ENCODE data around the gene ZDHHC4.
"Not testable (repeated sequence)": the region's sequence is repeated elsewhere in the genome, so short reads cannot be mapped to it uniquely, and the experiment has no call there.

ZDHHC4 gene

DNA sequence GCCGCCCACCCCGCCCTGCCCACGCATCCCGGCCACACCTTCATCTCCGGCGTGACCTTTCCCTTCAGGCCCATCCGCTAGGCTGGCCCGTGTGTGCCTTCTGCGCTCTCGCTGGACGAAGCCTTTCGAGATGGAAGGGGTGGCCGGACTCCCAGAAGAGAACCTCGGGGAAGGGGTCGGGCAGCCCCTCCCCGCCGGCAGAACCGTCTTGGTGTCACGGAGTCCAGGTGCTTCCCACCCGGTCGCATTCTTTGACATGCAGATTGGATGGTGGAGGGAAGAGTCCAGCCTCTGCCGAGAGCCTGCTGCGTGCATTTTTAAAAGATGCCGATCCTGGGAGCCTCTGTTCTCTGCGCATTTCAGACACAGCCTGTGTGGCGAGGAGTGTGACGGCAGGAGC lies 30.8 kb downstream of the ZDHHC4 start:
- no peak for DNase-seq

DNA sequence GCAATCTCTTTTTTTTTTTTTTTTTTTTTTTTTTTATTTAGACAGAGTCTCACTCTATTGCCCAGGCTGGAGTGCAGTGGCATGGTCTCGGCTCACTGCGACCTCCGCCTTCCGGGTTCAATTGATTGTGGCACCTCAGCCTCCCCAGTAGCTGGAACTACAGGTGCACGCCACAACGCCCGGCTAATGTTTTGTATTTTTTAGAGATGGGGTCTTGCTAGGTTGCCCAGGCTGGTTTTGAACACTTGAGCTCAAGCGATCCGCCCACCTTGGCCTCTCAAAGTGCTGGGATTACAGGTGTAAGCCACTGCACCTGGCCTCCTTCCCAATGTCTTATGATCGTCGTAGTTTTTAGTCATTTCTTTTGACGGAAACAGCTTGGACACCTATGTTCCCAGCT lies 31.5 kb downstream of the ZDHHC4 start:
- DNase-seq: no peak

DNA sequence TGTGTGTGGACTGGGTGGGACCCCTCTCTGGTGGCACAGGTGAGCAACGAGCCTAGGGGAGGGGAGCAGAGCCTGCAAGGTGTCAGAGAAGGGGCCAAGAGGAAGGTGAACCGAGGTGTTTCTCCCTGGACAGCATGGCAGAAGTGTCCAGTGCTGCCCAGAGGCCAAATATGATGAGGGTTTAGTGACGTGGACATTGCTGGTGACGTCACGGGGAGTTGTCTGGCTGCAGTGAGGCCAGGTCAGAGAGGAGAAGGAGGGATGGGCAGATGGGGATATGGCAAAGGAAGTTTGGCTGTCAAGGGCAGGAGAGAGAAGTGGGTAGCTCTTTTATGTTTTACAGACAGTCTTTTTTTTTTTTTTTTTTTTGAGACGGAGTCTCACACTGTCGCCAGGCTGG lies 35.6 kb downstream of the ZDHHC4 start:
- no peak for DNase-seq

DNA sequence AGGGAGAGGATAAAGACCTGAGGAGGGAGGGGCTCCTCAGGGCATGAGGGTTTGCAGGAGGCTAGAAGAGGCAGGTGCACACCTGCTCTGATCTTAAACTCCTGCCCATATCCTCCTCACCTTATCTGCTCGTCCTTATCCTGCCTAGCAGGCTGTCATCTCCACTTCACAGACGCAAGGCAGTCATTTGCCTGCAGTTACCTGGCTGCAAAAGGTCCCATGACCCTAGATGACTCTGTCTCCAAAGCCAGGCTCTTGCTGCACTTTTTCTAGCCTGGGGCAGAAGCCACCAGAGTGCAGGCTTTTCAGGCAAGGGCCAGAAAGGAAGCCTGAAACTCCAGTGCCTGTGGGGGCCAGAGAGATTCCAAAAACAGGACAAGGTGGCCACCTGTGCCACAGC lies 36.5 kb downstream of the ZDHHC4 start:
- no peak for DNase-seq

DNA sequence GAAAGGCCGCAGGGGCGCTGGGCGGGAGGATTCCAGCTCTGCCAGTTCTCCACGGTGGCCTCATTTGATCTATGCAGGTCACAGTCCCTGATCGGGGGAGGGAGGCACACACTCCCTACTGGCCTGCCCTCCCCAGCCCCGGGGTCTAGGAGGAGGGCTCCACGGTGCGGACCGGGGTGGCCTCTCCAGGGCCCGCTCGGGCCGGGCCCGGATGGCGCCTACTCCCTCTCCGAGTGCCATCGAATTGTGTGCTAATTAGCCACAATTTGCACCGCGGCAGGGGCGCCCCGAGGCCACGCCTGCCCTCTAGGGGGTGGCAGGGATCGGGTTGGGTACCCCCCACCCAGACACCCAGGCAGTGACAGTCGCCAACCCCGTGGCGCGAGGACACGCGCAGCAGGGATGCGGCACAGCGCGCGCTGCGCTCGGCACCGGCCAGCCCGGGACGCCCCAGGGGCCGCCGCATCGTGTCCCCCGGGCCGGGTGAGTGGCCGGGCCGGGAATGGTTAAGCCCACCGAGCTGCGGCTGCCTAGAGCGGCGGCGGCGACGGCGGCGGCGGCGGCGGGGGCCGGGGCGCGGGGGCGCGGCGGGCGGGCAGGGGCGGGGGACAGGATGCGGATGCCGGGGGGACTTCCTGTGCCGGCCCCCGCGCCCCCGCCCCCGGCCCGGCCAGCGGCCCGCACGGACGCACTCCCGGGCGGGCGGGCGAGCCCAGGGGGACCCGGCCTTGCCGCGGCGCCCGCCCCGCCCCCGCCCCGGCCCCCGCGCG lies 37.9 kb downstream of the ZDHHC4 start, which contains the start of gene ZNF853:
TSS of gene ZNF853 (plus strand) at position 658 of the 770 bp plus-strand sequence. CDS start 565 bp downstream, outside the sequence.
- DNase-seq: no peak

- DNase-seq: no peak
Measured at GRCh38 chr7:6615723-6616555, 38.7 kb downstream of the ZDHHC4 start.

DNA sequence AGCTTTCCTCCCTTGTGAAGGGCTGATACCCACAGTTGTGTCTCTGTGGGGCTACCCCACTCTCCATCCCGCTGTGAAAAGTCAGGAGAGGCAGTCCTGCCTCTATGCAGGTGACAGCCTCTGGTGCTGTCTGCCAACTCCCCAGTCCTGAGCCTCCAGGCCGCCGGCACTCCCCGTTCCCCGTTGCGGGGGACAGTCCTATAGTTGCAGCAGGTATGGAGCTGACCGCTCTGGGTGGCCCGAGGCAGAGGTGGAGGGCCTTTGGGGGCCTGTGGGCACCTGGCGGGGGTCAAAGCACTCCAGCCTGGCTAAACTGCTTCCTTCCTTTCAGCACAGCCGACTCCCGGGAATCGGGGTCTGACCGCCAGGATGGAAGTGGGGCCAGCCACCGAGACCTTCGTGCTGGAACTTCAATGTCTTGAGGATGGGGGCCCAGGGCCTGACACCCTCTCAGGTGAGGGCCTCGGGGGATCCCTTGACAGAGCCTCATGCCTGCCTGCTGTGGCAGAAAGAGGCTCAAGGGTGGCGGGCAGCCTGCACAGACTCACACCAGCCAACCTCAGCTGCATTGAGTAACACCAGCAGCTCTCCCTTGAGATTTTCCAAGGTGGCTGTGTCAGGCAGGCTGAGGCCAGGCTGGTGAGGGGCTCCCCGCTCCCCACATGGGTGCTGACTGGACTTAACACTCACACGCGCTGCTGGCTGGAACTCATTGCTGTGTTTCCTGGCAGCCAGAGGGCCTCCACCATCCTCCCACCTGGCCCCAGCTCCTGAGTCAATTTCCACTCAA lies 39.8 kb downstream of the ZDHHC4 start:
- no peak for DNase-seq

- DNase-seq: no peak
Measured at GRCh38 chr7:6618621-6619020, 41.4 kb downstream of the ZDHHC4 start.

DNA sequence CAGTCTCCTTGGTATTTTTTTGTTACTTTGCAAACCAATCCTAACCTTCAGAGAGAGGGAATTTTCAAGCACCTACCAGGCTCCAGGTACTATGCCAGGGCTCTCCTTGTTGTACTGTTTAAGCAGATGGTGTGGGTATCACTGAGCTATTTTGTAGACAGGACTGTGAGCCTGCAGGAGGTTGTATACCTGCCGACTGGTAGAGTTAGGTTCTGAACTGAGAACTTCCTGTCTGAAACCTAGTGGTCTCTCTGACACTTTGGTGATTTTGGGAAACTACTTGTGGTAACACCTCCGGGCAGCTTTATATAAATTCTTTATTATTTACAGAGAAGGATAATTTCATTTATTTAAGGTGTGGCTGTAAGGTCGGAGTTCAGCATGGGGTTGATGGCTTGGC lies 42.7 kb downstream of the ZDHHC4 start:
- no peak for DNase-seq

DNA sequence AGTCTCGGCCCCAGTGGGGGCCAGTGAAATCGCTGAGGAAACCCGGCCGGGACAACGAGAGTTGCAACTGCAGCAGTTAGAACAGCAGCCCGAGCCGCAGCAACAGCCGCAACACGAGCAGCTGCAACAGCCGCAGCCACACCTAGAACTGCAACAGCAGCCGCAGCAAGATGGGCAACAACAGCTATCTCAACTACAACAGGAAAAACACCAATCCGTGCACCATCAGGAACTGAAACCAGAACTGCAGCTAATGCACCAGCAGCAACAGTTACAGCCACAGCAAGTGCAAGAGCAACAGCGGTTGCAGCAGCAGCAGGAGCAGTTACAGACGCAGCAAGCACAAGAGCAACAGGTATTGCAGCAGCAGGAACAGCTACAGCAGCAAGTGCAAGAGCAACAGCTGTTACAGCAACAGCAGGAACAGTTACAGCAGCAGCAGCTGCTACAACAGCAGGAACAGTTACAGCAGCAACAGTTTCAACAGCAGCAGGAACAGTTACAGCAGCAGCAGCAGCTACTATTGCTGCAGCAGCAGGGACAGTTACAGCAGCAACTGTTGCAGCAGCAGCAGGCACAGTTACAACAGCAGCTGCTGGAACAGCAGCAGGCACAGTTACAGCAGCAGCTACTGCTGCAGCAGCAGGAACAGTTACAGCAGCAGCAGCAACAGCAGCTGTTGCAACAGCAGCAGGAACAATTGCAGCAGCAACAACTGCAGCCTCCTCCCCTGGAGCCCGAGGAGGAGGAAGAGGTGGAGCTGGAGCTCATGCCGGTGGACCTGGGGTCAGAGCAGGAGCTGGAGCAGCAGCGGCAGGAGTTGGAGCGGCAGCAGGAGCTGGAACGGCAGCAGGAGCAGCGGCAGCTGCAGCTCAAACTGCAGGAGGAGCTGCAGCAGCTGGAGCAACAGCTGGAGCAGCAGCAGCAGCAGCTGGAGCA lies 44.2 kb downstream of the ZDHHC4 start:
- DNase-seq: no peak

DNA sequence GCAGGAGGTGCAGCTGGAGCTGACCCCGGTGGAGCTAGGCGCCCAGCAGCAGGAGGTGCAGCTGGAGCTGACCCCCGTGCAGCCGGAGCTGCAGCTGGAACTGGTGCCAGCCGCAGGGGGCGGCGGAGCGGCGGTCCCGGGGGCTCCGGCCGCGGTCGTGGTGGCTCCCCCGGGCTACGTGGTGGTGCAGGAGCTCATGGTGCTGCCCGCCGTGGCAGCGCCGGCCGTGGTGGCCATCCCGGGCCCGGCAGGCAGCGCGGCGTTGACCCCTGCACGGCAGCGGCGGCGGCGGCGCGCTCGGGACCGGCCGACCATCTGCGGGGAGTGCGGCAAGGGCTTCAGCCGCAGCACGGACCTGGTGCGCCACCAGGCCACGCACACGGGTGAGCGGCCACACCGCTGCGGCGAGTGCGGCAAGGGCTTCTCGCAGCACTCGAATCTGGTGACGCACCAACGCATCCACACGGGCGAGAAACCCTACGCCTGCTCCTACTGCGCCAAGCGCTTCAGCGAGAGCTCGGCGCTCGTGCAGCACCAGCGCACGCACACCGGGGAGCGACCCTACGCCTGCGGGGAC lies 45.0 kb downstream of the ZDHHC4 start:
- no peak for DNase-seq

GRCh38 chr7:6623589-6624245 lies 46.5 kb downstream of the ZDHHC4 start:
- no peak for DNase-seq

GRCh38 chr7:6624246-6624611 lies 47.0 kb downstream of the ZDHHC4 start:
- no peak for DNase-seq

DNA sequence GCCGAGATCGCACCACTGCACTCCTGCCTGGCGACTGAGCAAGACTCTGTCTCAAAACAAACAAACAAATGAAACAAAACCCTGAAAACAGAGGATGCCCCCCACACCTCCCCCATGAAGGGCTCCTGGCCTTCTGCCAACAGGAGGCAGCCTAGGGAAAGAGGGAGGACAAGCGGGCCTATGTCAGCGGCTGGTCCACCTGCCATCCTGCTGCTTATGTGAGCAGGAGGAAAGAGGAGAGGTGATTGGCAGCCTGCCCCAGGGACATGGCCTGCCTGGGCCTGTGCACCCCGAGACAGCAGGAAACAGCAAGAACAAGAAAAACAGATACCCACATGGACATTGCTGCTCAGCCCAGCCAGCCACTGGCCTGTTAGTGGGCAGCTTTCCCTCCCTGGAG lies 50.8 kb downstream of the ZDHHC4 start:
- DNase-seq: no peak

DNA sequence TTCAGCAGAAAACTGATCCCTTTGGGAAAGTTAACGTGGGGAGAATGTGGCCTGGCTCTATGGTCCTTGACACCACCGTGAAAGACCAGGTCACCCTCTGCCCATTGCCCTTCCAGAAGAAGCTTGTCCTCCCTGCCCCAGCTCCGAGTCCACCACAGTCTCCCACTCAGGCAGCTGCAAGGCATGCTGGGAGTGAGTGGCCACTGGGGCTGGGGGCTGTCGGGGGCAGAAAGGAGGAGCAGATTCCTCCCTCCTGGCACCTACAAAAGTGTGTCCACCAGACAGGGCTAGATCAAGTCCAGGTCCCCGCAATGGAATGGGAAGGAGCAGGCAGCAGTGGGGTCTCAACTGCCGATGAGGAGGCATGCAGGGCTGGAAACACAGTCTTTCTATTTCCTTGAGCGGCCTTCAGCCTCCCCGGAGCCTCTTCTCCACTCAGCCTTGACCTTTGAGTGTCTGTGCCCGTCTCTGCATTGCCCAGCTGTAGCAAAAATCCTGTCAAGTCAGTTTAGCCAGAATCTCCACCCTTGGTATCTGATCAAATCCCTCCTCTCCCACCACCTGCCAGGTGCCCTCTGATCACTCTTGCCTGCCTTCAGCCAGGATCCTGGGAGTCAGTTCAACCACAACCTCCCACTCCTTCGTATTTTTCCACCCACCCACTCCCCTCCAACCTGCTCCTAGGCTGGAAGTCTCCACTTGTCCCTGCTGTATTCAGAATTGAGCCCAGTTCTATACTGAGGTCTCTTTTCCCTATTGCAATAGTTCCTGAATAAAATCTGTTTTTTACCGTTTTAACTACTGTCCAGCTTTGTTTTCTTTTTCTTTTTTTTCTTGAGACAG lies 53.0 kb downstream of the ZDHHC4 start:
- no peak for DNase-seq

DNA sequence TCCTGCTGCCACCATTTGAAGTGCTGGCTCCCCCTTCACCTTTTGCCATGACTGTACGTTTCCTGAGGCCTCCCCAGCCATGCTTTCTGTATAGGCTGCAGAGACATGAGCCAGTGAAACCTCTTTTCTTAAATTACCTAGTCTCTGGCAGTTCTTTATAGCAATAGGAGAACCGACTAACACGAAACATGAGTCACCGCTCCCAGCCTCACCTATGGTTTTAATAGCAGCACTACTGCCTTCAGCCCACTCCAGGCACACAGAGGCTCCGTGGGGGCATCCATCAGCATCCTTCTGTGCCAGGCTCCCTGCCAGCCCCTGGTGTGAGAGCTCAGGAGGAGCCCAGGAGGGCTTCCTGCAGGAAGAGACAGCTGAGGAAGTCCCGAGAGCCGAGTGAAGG lies 54.4 kb downstream of the ZDHHC4 start:
- no peak for DNase-seq

GRCh38 chr7:6634021-6634420 lies 56.8 kb downstream of the ZDHHC4 start:
- no peak for DNase-seq

GRCh38 chr7:6634971-6635370 lies 57.7 kb downstream of the ZDHHC4 start:
- not testable (repeated sequence) for DNase-seq

- no peak for DNase-seq
Measured at GRCh38 chr7:6636741-6637543, 59.7 kb downstream of the ZDHHC4 start, which contains the start of gene ZNF316. Gene ZNF316, plus strand, starts transcription at chr7:6637318. Its CDS starts 5,092 bp downstream, at chr7:6642410.

Measured in GOT3 (cell line).